ENCODE results near the gene TPRN. TPM values are rescaled to one million over a fixed set of nuclear protein-coding genes. Genes with fewer than 3 reads are reported as not detected.

TPRN gene
- total and polyA plus RNA-seq, 9 of the 15 experiments (the other 6 are each of a cell fraction or from before 2014, with no cell fraction given) = 0.31 to 31.9 (median 4.4) TPM

GRCh38 chr9:137200311-137201204, at the start of gene TPRN (continued):
- peak; percentile 80; the same call in 1 of the 2 replicates for TF ChIP-seq CEBPZ (IDR thresholded peaks at IDR 0.05; ENCODE audit: borderline replicate concordance, low read depth, low read length)
- 0 out of 2 replicates have a peak, but pooled peaks have one; percentile 14 for TF ChIP-seq SOX6 (IDR thresholded peaks at IDR 0.05)
- peak; percentile 3; the same call in 1 of the 2 replicates for TF ChIP-seq HCFC1 (IDR thresholded peaks at IDR 0.05; ENCODE audit: low read depth, low read length)
- no peak for TF ChIP-seq HDAC2 (IDR thresholded peaks at IDR 0.05)
- peak in 1 of 2 experiments; percentile 40; a peak in 1 of 4 replicates for TF ChIP-seq ZMIZ1 (IDR thresholded peaks at IDR 0.05; ENCODE audit: low read depth in 2 of 2, low read length in 2 of 2)
- TF ChIP-seq SPI1 (IDR thresholded peaks at IDR 0.05; ENCODE audit: borderline replicate concordance, low read depth, low read length) = peak; percentile 85; the same call in 1 of the 2 replicates
- TF ChIP-seq ZKSCAN1 (IDR thresholded peaks at IDR 0.05; ENCODE audit: low read depth, low read length) = no peak
- TF ChIP-seq NFIC (IDR thresholded peaks at IDR 0.05) = no peak
- peak; percentile 97 for TF ChIP-seq FOS (IDR thresholded peaks at IDR 0.05; ENCODE audit: extremely low read depth, insufficient read length)
- TF ChIP-seq ZFP1 (CRISPR knock-in tag; IDR thresholded peaks at IDR 0.05) = no peak
- TF ChIP-seq NR4A1 (CRISPR knock-in tag; IDR thresholded peaks at IDR 0.05) = no peak
- TF ChIP-seq NR4A1 (tag; IDR thresholded peaks at IDR 0.05) = no peak
- TF ChIP-seq NR2C2 (CRISPR knock-in tag; IDR thresholded peaks at IDR 0.05) = no peak
- peak; percentile 49; the same call in 1 of the 2 replicates for TF ChIP-seq NR2C2 (tag; IDR thresholded peaks at IDR 0.05)
- TF ChIP-seq KLF6 (CRISPR knock-in tag; IDR thresholded peaks at IDR 0.05; ENCODE audit: borderline replicate concordance) = no peak
- no peak for TF ChIP-seq MXD1 (CRISPR knock-in tag; IDR thresholded peaks at IDR 0.05; ENCODE audit: borderline replicate concordance, poor library complexity, severe bottlenecking)
- TF ChIP-seq RAD21 (CRISPR knock-in tag; conservative IDR thresholded peaks at IDR 0.05 in 1 of 2, IDR thresholded peaks at IDR 0.05 in 1 of 2) = no peak
- TF ChIP-seq HMGN3 (IDR thresholded peaks at IDR 0.05; ENCODE audit: borderline replicate concordance, extremely low read depth, insufficient read length, low read depth, low read length) = peak; percentile 94
- no peak for TF ChIP-seq NFXL1 (CRISPR knock-in tag; IDR thresholded peaks at IDR 0.05)
